Left lung (tissue), 10 donors: ENCODE data around the gene IL19. TPM values are rescaled to one million over a fixed set of nuclear protein-coding genes. Genes with fewer than 3 reads are reported as not detected.

Source experiments
- ATAC-seq: fragments of 200-7000 bp; cut with Tn5 transposase; one replicate; pipeline ENCODE4 v1.9.1; 2020; ENCODE audit warnings: moderate library complexity
- DNase-seq, 4 donors: peaks; one replicate each; pipeline ENCODE4 v3.0.0-alpha.2; 2013 to 2020
- H3K27ac ChIP-seq, 2 donors: fragments of 200-600 bp; sonication (generic) in 1 of 2; one replicate each; pipeline versions ENCODE4 v1.5.0 to v1.8.0; 2020 to 2021
- H3K27me3 ChIP-seq, 2 donors: fragments of 200-600 bp; sonication (generic) in 1 of 2; one replicate each; pipeline versions ENCODE4 v1.5.0 to v1.8.0; 2020 to 2021
- H3K36me3 ChIP-seq, 2 donors: fragments of 200-600 bp; sonication (generic) in 1 of 2; one replicate each; pipeline versions ENCODE4 v1.5.0 to v1.8.0; 2020 to 2021
- H3K4me1 ChIP-seq, 2 donors: fragments of 200-600 bp; one replicate each; pipeline ENCODE4 v1.8.0; 2021
- H3K4me3 ChIP-seq, 2 donors: fragments of 200-600 bp; sonication (generic) in 1 of 2; one replicate each; pipeline versions ENCODE4 v1.5.0 to v1.8.0; 2020 to 2021; ENCODE audit warnings: mild to moderate bottlenecking in 1 of 2
- H3K9me3 ChIP-seq, 2 donors: fragments of 200-600 bp; sonication (generic) in 1 of 2; one replicate each; pipeline versions ENCODE4 v1.5.0 to v1.8.0; 2020 to 2021
- intact Hi-C, 2 donors: fragments of 100-400 bp; cut with DNase I; formaldehyde crosslinking; loops; one replicate each; pipeline versions ENCODE4 v1.11.2 to v1.14.2; 2022
- polyA plus RNA-seq, 6 donors: library from polyadenylated mRNA; unstranded; fragments of 120-200 nt; gene quantifications; one replicate each; pipeline ENCODE4 v1.2.1, GENCODE V29; 2013; ENCODE audit not compliant: insufficient read length in 6 of 6
- total RNA-seq, 2 donors: library from RNA; stranded (reverse); fragmentation: NEBNext Ultra II Directional; extraction: Animal tissue kit (Norgen Biotek cat#: 25700); gene quantifications; one replicate each; pipeline ENCODE4 v1.2.1, GENCODE V29; 2021
- TF ChIP-seq, protein P1 (sequence below), 2 donors: fragments of 200-600 bp; sonication (generic) in 1 of 2; IDR thresholded peaks; one replicate each; pipeline versions ENCODE4 v1.5.0 to v1.8.0; 2021; ENCODE audit warnings: antibody characterized with exemption in 2 of 2
- donor health status: DM: no; HTN: yes; CAD: no.
- donor health status: DM: no; HTN: no; CAD: no.

The IL19 gene
- total and polyA plus RNA-seq, 8 donors = not detected

DNA sequence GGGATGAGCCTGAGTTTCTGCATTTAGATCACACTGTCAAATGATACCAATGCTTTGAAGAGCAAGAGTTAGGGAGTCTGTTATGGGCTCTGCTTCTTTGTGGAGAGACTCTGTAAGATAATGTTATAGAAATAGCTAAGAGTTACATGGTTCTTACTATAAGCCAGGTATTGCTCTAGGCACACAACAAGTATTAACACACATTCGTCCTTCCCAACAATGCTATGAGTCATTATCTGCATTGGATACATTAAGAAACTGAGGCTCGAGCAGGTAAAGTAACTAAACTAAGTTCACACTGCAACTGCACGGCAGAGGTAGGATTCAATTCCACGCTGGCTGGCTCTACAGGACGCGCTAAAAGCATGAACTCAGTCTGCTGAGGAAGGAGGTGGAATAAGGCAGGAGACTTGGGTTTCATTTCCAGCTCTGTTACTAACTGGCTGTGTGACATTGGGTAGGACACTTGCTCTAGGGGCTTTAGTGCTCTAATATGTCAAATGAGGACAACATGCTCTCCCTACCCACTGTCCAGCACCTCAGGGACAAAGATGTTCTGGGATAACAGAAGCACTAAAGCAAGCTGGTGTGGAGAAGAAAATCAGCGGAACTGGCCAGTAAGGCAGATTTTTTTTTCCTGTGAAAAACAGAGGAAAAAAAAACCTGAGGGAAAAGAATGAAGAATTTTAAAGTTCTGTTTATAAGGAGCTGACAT lies 71.2 kb downstream of the IL19 start:
- intact Hi-C loops = no loop called here
- ATAC-seq = no peak
- peaks cover 0 to 2% of the 10 kb centered on the region in 2 donors for H3K4me1 ChIP-seq

DNA sequence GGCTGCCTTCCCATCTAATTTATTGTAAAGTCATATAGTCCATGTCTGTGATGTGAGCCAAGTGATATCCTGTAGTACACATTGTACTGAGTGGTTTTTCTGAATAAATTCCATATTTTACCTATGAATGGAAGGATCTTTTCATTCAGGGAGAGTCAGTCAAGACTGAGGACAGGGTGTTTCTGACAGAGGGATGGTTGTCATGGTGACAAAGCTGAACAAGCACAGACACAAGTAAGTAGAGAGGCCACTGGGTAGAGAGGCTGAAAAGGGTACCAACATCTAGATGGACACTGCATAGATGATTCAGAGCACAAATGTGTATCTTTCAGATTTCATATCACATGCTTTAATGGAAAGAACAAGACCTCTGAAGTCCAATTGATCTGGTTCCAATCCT lies 72.3 kb downstream of the IL19 start:
- TF ChIP-seq, protein P1, sequence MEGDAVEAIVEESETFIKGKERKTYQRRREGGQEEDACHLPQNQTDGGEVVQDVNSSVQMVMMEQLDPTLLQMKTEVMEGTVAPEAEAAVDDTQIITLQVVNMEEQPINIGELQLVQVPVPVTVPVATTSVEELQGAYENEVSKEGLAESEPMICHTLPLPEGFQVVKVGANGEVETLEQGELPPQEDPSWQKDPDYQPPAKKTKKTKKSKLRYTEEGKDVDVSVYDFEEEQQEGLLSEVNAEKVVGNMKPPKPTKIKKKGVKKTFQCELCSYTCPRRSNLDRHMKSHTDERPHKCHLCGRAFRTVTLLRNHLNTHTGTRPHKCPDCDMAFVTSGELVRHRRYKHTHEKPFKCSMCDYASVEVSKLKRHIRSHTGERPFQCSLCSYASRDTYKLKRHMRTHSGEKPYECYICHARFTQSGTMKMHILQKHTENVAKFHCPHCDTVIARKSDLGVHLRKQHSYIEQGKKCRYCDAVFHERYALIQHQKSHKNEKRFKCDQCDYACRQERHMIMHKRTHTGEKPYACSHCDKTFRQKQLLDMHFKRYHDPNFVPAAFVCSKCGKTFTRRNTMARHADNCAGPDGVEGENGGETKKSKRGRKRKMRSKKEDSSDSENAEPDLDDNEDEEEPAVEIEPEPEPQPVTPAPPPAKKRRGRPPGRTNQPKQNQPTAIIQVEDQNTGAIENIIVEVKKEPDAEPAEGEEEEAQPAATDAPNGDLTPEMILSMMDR (IDR thresholded peaks at IDR 0.05) = no peak
- Histone ChIP-seq H3K4me3 (no peak overlapping the region), H3K36me3 (no peaks in the 10 kb centered on the region), H3K27ac (no peak overlapping the region), H3K9me3 (no peaks in the 10 kb centered on the region), H3K4me1 (peaks cover 0 to 3% of the 10 kb centered on the region in 2 donors), H3K27me3 (no peaks in the 10 kb centered on the region)
- DNase-seq (no peak), ATAC-seq (no peak)
- intact Hi-C loops = no loop called here

More for the DNA sequence above, 71.2 kb downstream of the IL19 start:
- Histone ChIP-seq H3K27ac (no peak overlapping the region), H3K27me3 (peaks cover 0 to 4% of the 10 kb centered on the region in 2 donors), H3K36me3 (no peaks in the 10 kb centered on the region), H3K4me3 (no peak overlapping the region), H3K9me3 (no peaks in the 10 kb centered on the region)
- TF ChIP-seq, protein P1 (IDR thresholded peaks at IDR 0.05) = no peak
- no peak for DNase-seq

DNA sequence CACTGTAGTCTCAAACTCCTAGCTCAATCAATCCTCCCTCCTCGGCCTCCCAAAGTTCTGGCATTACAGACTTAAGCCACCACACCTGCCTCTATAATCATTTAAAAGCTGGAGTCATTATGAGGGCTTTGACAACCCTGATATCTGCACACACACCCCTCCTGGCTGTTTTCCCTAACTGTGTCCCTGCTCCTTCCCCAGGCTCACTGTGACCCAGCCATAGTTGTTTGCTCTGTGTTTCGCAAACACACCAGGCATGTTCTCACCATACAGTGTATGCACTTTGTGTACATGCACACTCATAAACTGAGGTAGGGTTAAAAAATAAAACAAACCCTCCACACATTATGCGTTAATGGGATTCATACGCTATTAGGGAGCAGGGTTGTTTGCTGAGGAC lies 73.1 kb downstream of the IL19 start:
- DNase-seq = no peak
- TF ChIP-seq, protein P1 (IDR thresholded peaks at IDR 0.05) = no peak
- Histone ChIP-seq H3K4me3 (no peak overlapping the region), H3K27me3 (no peaks in the 10 kb centered on the region), H3K4me1 (peaks cover 0 to 3% of the 10 kb centered on the region in 2 donors), H3K27ac (no peak overlapping the region), H3K9me3 (no peaks in the 10 kb centered on the region), H3K36me3 (no peaks in the 10 kb centered on the region)
- ATAC-seq = no peak
- intact Hi-C loops = no loop called here

DNA sequence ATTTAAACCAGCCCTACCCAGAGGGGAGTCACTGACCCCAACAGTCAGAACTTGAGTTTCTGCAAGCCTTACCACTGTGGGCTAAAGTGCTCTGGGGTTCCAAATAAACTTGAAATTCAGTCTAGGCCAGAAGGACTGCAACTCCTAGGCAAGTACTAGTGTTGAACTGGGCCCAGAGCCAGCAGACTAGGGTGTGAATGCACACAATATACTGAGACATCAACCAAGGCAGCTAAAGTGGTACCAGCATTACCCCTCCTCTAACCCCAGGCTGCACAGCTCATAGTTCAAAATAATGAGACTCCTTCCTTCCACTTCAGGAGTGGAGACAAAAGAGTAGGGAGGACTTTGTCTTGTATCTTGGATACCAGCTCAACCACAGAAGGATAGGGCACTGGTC lies 75.9 kb downstream of the IL19 start:
- peak; percentile 86 for ATAC-seq
- DNase-seq = peak in 2 of 4 donors; percentile 24 to 70
- intact Hi-C loops = no loop called here

DNA sequence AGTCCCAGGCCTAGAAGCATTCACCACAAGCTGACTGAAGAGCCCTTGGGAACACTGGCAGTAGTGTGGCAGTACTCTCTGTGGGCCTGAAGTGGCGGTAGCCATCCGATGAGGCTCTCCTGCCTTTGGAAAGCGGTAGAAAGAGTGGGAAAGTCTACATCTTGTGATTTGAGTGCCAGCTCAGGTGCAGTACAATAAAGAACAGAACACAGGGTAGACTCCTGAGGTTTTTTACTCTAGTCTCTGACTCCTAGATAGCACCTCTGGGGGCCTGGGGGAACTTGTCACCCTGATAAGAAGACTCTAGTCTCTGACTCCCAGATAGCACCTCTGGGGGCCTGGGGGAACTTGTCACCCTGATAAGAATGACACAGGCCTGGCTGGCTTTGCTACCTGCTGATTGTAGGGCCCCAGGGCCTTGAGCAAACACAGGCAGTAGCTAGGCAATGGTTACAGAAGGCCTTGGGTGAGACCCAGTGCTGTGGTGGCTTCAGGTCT lies 76.8 kb downstream of the IL19 start:
- ATAC-seq (peak; percentile 91), DNase-seq (no peak)
- peaks cover 0 to 3% of the 10 kb centered on the region in 2 donors for H3K4me1 ChIP-seq
- H3K36me3 ChIP-seq = no peaks in the 10 kb centered on the region
- H3K27me3 ChIP-seq = no peaks in the 10 kb centered on the region
- no peak overlapping the region for H3K4me3 ChIP-seq
- H3K9me3 ChIP-seq = no peaks in the 10 kb centered on the region
- TF ChIP-seq, protein P1 (IDR thresholded peaks at IDR 0.05) = no peak
- no peak overlapping the region for H3K27ac ChIP-seq
- intact Hi-C loops = no loop called here

More for the DNA sequence above, 75.9 kb downstream of the IL19 start:
- no peaks in the 10 kb centered on the region for H3K27me3 ChIP-seq
- TF ChIP-seq, protein P1 (IDR thresholded peaks at IDR 0.05) = no peak
- H3K27ac ChIP-seq = no peak overlapping the region
- no peaks in the 10 kb centered on the region for H3K9me3 ChIP-seq
- peaks cover 0 to 3% of the 10 kb centered on the region in 2 donors for H3K4me1 ChIP-seq
- no peak overlapping the region for H3K4me3 ChIP-seq
- H3K36me3 ChIP-seq = no peaks in the 10 kb centered on the region
